Calu3 (cell line): ENCODE results near the gene NTRK2. TPM values are rescaled to one million over a fixed set of nuclear protein-coding genes. Genes with fewer than 3 reads are reported as not detected.

Source experiments
- BruUV-seq: library from RNA; stranded (reverse); fragments of 400-500 nt; replicated peaks from 2 replicates; lab custom pipeline; 2021; lab: Mats Ljungman, UMichigan
- CTCF ChIA-PET: fragments of 300-600 bp; sonication (Branson Sonifier 250); formaldehyde crosslinking; loops from one replicate; lab custom pipeline; 2022; ENCODE audit warnings: antibody characterized with exemption; lab: Charles Lee
- DNase-seq: peaks from one replicate; pipeline ENCODE4 v3.0.0; 2022
- H3K27ac Mint-ChIP-seq: one replicate; pipeline ENCODE4 v1.8.0; 2022; ENCODE audit warnings: mixed read lengths; ENCODE audit not compliant: unreplicated experiment
- H3K27me3 Mint-ChIP-seq: one replicate; pipeline ENCODE4 v1.8.0; 2022; ENCODE audit warnings: mixed read lengths; ENCODE audit not compliant: unreplicated experiment
- H3K36me3 Mint-ChIP-seq: one replicate; pipeline ENCODE4 v1.8.0; 2022; ENCODE audit warnings: mild to moderate bottlenecking, moderate library complexity, mixed read lengths; ENCODE audit not compliant: insufficient read depth, unreplicated experiment
- H3K4me1 Mint-ChIP-seq: one replicate; pipeline ENCODE4 v1.8.0; 2022; ENCODE audit warnings: mild to moderate bottlenecking, low read depth, mixed read lengths; ENCODE audit not compliant: unreplicated experiment
- H3K4me3 Mint-ChIP-seq: one replicate; pipeline ENCODE4 v1.8.0; 2022; ENCODE audit warnings: mild to moderate bottlenecking, low read depth, moderate library complexity, mixed read lengths; ENCODE audit not compliant: unreplicated experiment
- H3K9me3 Mint-ChIP-seq: one replicate; pipeline ENCODE4 v1.8.0; 2022; ENCODE audit warnings: low read depth, mixed read lengths; ENCODE audit not compliant: unreplicated experiment
- intact Hi-C: fragments of 100-400 bp; cut with micrococcal nuclease; formaldehyde crosslinking; loops from one replicate; pipeline ENCODE4 v1.10.0; 2022; ENCODE audit not compliant: unreplicated experiment
- total RNA-seq: library from RNA; stranded (reverse); gene quantifications from 2 replicates; pipeline ENCODE4 v1.2.3, GENCODE V29; 2022
- TF ChIP-seq, protein P1 (sequence below): fragments of 200-600 bp; IDR thresholded peaks from one replicate; pipeline ENCODE4 v1.8.0; 2022; ENCODE audit warnings: antibody characterized with exemption; ENCODE audit not compliant: unreplicated experiment

NTRK2 gene
- total RNA-seq, 1 experiment from 2014 or later = 2.1 TPM

DNA sequence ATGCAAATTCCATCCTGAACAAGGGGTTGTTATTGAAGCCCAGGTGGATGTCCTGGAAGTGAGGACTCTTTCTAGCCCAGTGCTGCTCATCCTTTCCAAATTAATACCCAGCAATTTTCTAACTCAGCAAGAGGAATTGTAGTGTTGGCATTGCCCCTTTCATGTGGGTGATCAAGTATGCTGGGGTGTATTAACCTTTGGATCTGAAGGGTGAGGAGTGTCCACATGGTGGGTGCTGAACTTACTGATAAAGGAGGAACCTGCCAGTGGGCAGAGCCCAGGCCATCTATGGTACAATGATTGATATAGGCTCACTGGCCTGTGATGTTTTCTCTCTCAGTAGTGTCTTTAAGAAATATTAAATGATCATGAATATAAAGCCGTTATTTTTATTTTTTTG lies 210.1 kb downstream of the NTRK2 start:
- CTCF ChIA-PET = no interaction called here
- DNase-seq = no peak
- H3K36me3 Mint-ChIP-seq = no peaks in the 10 kb centered on the region
- BruUV-seq = no TSS peak
- H3K27me3 Mint-ChIP-seq = no peaks in the 10 kb centered on the region
- TF ChIP-seq, protein P1, sequence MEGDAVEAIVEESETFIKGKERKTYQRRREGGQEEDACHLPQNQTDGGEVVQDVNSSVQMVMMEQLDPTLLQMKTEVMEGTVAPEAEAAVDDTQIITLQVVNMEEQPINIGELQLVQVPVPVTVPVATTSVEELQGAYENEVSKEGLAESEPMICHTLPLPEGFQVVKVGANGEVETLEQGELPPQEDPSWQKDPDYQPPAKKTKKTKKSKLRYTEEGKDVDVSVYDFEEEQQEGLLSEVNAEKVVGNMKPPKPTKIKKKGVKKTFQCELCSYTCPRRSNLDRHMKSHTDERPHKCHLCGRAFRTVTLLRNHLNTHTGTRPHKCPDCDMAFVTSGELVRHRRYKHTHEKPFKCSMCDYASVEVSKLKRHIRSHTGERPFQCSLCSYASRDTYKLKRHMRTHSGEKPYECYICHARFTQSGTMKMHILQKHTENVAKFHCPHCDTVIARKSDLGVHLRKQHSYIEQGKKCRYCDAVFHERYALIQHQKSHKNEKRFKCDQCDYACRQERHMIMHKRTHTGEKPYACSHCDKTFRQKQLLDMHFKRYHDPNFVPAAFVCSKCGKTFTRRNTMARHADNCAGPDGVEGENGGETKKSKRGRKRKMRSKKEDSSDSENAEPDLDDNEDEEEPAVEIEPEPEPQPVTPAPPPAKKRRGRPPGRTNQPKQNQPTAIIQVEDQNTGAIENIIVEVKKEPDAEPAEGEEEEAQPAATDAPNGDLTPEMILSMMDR = no peak
- no peaks in the 10 kb centered on the region for H3K9me3 Mint-ChIP-seq
- no peaks in the 10 kb centered on the region for H3K4me1 Mint-ChIP-seq
- H3K4me3 Mint-ChIP-seq = no peak overlapping the region
- intact Hi-C loops = no loop called here
- H3K27ac Mint-ChIP-seq = no peak overlapping the region

DNA sequence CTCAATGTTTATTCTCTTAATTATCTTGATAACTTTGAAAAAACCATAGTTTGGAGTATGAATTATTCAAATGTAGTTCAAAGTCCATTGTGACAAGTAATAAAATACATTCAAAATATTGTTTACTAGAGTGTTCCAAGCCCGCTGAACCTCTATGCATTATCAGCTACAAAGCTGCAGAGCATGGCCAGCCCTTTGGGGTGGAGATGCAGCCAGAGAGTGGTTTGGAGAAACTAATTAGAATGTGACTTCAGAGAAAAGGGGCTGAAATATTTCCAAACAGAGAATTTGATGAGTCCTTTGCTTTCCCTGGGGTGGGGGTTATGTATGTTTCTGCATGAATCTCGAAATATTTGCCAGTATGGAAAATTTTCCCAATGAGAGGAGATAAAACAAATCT lies 211.3 kb downstream of the NTRK2 start:
- Mint-ChIP-seq H3K4me1 (no peaks in the 10 kb centered on the region), H3K36me3 (no peaks in the 10 kb centered on the region), H3K27ac (no peak overlapping the region), H3K4me3 (no peak overlapping the region), H3K27me3 (no peaks in the 10 kb centered on the region), H3K9me3 (no peaks in the 10 kb centered on the region)
- TF ChIP-seq, protein P1 = no peak
- intact Hi-C loops = no loop called here
- BruUV-seq = no TSS peak
- CTCF ChIA-PET = no interaction called here
- no peak for DNase-seq

DNA sequence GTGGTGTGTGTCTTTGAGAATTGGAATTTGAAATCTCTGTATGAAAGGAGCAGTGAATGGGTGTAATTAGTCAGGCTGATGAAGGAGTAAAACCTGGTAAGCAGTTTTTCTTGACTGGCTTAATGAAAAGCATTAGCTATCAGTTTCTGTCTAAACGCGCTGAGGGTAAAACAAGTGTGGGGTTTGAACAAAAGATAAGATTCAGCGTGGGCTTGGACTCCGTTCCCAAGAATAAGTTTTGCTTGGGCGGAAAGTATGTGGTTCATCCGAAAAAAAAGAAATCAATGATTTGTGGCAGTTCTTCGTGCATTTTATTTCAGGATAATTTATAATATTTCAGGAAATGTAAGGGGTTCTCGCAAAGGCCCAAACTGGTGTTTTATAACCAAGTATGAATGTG lies 217.3 kb downstream of the NTRK2 start:
- no TSS peak for BruUV-seq
- H3K27ac Mint-ChIP-seq = no peak overlapping the region
- CTCF ChIA-PET = no interaction called here
- no peaks in the 10 kb centered on the region for H3K4me1 Mint-ChIP-seq
- no peaks in the 10 kb centered on the region for H3K9me3 Mint-ChIP-seq
- H3K27me3 Mint-ChIP-seq = no peaks in the 10 kb centered on the region
- TF ChIP-seq, protein P1 = no peak
- intact Hi-C loops = no loop called here
- H3K4me3 Mint-ChIP-seq = no peak overlapping the region
- H3K36me3 Mint-ChIP-seq = no peaks in the 10 kb centered on the region
- DNase-seq = no peak

DNA sequence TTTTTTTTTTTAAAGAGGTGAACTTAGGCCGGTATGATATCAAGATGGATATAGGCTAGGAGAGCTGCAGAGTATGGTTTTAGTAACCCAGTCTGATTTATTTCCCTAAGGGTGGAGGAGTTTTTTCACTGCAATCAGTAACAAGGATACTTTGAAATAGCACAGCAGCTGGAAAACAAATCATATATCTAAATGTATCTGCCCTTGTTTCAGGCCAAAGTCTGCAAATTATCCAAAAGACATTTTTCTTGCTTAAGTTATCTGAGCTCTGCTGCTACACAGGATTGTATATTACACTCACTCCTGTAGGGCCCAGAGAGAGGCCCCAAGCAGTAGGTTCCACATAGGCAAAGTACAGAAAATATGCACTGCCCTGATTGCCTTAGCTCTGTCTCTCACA lies 222.4 kb downstream of the NTRK2 start:
- no TSS peak for BruUV-seq
- Mint-ChIP-seq H3K9me3 (no peaks in the 10 kb centered on the region), H3K4me1 (peaks cover 9% of the 10 kb centered on the region), H3K4me3 (no peak overlapping the region), H3K36me3 (no peaks in the 10 kb centered on the region), H3K27ac (no peak overlapping the region), H3K27me3 (no peaks in the 10 kb centered on the region)
- DNase-seq = no peak
- CTCF ChIA-PET = no interaction called here
- TF ChIP-seq, protein P1 = no peak
- intact Hi-C loops = no loop called here
